Head of caudate nucleus (tissue), 42 donors: Measurements from ENCODE around the gene C1orf53.
"Not testable (repeated sequence)": the region's sequence is repeated elsewhere in the genome, so short reads cannot be mapped to it uniquely, and the experiment has no call there.

ENCODE experiments used
- DNase-seq, 42 donors: peaks; one replicate each; pipeline versions ENCODE4 v3.0.0 to v3.0.0-alpha.2; 2020 to 2021; ENCODE audit warnings: mixed read lengths in 7 of 42
- intact Hi-C: fragments of 100-400 bp; cut with DNase I; formaldehyde crosslinking; loops from one replicate; pipeline ENCODE4 v1.15.0; 2022

C1orf53 gene

GRCh38 chr1:197948926-197949899 lies 46.8 kb downstream of the C1orf53 start:
- intact Hi-C loops = no loop called here
- DNase-seq = no peak

GRCh38 chr1:197951089-197951488 lies 48.7 kb downstream of the C1orf53 start:
- intact Hi-C loops = no loop called here
- no peak for DNase-seq

GRCh38 chr1:197951617-197952175 lies 49.3 kb downstream of the C1orf53 start:
- no peak for DNase-seq
- intact Hi-C loops = no loop called here

DNA sequence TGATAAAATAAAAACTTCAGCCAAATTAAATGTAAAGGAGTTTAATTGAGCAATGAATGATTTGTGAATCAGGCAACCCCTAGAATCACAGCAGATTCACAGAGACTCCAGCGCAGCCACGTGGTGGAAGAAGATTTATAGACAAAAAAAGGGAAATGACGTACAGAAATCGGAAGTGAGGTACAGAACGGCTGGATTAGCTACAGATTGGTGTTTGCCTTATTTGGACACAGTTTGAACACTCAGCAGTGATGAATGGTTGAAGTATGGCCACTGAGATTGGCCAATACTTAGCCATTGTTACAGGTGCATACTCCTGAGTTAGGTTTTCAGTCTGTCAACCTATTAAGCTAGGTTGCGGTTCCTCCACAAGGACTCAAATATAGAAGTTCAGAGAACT lies 51.0 kb downstream of the C1orf53 start:
- DNase-seq, intact Hi-C loops: not testable (repeated sequence)

GRCh38 chr1:197954718-197955418 lies 52.4 kb downstream of the C1orf53 start:
- no peak for DNase-seq
- intact Hi-C loops = no loop called here

DNA sequence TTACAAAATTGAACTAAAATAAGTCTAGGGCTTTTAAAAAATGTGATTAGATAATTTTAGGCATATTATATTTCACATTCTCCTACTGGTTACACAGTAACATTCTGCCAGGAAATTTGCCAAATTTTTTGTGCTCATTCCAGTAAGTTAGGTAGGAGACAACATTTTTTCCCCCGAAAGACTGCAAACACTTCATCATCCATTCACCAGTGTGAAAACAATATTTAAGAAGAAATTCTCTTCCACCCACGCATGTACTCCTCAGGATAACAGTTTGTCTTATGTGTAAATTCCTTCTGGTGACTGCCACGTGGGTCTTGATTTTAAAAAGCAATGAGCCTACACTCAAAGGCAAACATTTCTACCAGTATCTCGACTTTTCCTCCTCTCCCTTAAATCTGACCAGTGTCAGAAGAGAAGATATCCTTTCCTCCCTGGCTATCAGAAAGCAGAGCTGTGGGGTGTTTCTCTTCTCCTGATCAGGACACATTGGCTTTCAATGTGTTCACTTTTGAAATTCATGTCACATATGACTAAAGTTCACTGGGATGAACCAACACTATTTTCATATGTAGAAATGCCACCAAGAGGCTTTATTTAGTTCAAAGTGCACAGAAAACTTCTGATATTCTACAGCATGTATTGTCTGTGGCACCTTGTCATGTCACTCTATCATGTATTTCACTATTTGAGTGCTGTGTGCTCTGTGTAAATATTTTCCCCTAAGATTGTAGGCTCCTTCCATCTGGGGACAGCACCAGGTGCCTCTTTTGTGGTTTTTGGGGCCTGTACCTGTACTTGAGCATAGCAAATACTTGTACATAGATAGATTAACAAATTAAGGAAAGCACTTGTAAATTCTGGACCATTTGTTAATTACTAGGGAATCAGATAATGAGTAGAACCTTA lies 53.3 kb downstream of the C1orf53 start:
- no peak for DNase-seq
- intact Hi-C loops = no loop called here
